ENCODE measurements around the gene NFKB2.

- TF ChIP-seq POLR2A (IDR thresholded peaks at IDR 0.05) (peak in 1 of 2 donors; percentile 2), CTCF (IDR thresholded peaks at IDR 0.05) (no peak)
Measured at GRCh38 chr10:102394801-102395399, 605 bp upstream of the NFKB2 start.

All from Peyer's patch (tissue), 4 donors.